GM23338 (cell line): Measurements from ENCODE around the gene SLC19A1.

ENCODE experiments used
- CTCF ChIP-seq, 2 experiments: fragments of 200-600 bp in 1 of 2; sonication (generic) in 1 of 2; conservative IDR thresholded peaks; 2 replicates each; pipeline versions ENCODE4 v1.5.1 to v1.6.1; 2016 to 2017; ENCODE audit warnings: antibody characterized with exemption in 2 of 2, low read depth in 2 of 2, mild to moderate bottlenecking in 2 of 2, moderate library complexity in 1 of 2
- EZH2phosphoT487 ChIP-seq: fragments of 200-600 bp; sonication (generic); IDR thresholded peaks from one replicate; pipeline ENCODE4 v1.8.1; 2018; ENCODE audit warnings: antibody characterized with exemption; ENCODE audit not compliant: unreplicated experiment
- POLR2AphosphoS5 ChIP-seq: IDR thresholded peaks from 2 replicates; pipeline ENCODE4 v1.6.1; 2016; ENCODE audit warnings: antibody characterized with exemption, low read depth

DNA sequence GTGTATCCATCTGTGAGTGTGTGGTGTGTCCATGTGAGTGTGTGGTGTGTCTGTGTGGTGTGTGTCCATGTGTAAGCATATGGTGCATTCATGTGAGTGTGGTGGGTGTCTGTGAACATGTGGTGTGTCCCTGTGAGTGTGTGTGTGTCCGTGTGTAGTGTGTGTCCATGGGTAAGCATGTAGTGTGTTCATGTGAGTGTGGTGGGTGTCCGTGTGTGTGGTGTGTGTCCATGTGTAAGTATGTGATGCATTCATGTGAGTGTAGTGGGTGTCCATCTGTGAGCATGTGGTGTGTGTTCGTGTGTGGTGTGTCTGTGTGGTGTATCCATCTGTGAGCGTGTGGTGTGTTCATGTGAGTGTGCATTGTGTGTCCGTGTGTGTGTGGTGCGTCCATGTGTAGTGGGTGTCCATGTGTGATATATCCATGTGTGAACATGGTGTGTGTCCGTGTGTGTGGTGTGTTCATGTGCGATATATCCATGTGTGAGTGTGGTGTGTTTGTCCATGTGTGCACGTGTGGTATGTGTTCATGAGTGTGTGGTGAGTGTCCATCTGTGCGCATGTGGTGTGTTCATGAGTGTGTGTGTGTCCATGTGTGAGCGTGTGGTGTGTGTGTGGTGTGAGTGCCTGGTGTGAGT lies 12.3 kb downstream of the SLC19A1 start:
- TF ChIP-seq CTCF (conservative IDR thresholded peaks at IDR 0.05; ENCODE audit: low read depth in 2 of 2) (no peak), POLR2AphosphoS5 (no peak), EZH2phosphoT487 (no peak)
